Sigmoid colon (tissue), 4 donors: ENCODE results near the gene NTRK3.

ENCODE experiments used
- CTCF ChIP-seq, 4 experiments: fragments of 450-650 bp in 3 of 4; fragments of 200-600 bp in 1 of 4; IDR thresholded peaks; one replicate each; pipeline ENCODE4 v1.5.1; 2016 to 2019; ENCODE audit warnings: antibody characterized with exemption in 4 of 4, mild to moderate bottlenecking in 3 of 4, moderate library complexity in 2 of 4
- EP300 ChIP-seq, 4 donors: sonication (generic); formaldehyde crosslinking; IDR thresholded peaks; one replicate each; pipeline ENCODE4 v1.6.1; 2017; ENCODE audit warnings: antibody characterized with exemption in 4 of 4
- POLR2A ChIP-seq, 2 donors: fragments of 450-650 bp; IDR thresholded peaks; one replicate each; pipeline ENCODE4 v1.6.1; 2016; ENCODE audit warnings: antibody characterized with exemption in 2 of 2, mild to moderate bottlenecking in 2 of 2, moderate library complexity in 2 of 2
- POLR2AphosphoS5 ChIP-seq, 4 donors: sonication (generic); formaldehyde crosslinking; IDR thresholded peaks; one replicate each; pipeline ENCODE4 v1.6.1; 2017; ENCODE audit warnings: antibody characterized with exemption in 4 of 4

- no peak for TF ChIP-seq POLR2AphosphoS5 (IDR thresholded peaks at IDR 0.05)
- no peak for TF ChIP-seq POLR2A (IDR thresholded peaks at IDR 0.05)
- TF ChIP-seq CTCF (IDR thresholded peaks at IDR 0.05) = no peak
- TF ChIP-seq EP300 (IDR thresholded peaks at IDR 0.05) = no peak
Observed at GRCh38 chr15:87976552-87976951, 280.0 kb downstream of the NTRK3 start.
